HK-2 (cell line): ENCODE data around the gene OTOF.
A peak's percentile ranks its signal among the peaks of the same experiment; 100 is the strongest.
"Not testable (repeated sequence)": the region's sequence is repeated elsewhere in the genome, so short reads cannot be mapped to it uniquely, and the experiment has no call there.

Experiments
- DNase-seq: peaks from one replicate; pipeline ENCODE4 v3.0.0-alpha.2; 2018; ENCODE audit not compliant: unreplicated experiment

Gene OTOF

GRCh38 chr2:26480566-26481423, 2.9 kb upstream of the OTOF start:
- DNase-seq, result no peak

GRCh38 chr2:26479789-26480565, 2.1 kb upstream of the OTOF start:
- no peak for DNase-seq

GRCh38 chr2:26479131-26479788, 1.3 kb upstream of the OTOF start:
- no peak for DNase-seq

GRCh38 chr2:26478366-26478765, 442 bp upstream of the OTOF start:
- no peak for DNase-seq

- DNase-seq, result no peak
Measured at GRCh38 chr2:26477126-26477910, 606 bp downstream of the OTOF start.

- DNase-seq, result no peak
Measured at GRCh38 chr2:26475832-26476501, 2.0 kb downstream of the OTOF start.

GRCh38 chr2:26475037-26475436, 2.9 kb downstream of the OTOF start:
- DNase-seq, result no peak

GRCh38 chr2:26474261-26474785, 3.6 kb downstream of the OTOF start:
- DNase-seq, result no peak

- no peak for DNase-seq
Measured at GRCh38 chr2:26473796-26474195, 4.1 kb downstream of the OTOF start.

- DNase-seq, result no peak
Measured at GRCh38 chr2:26472821-26473655, 4.9 kb downstream of the OTOF start.

GRCh38 chr2:26471766-26472706, 5.9 kb downstream of the OTOF start:
- DNase-seq, result no peak

GRCh38 chr2:26471289-26471688, 6.6 kb downstream of the OTOF start:
- no peak for DNase-seq

GRCh38 chr2:26470601-26471260, 7.2 kb downstream of the OTOF start:
- no peak for DNase-seq

GRCh38 chr2:26469955-26470354, 8.0 kb downstream of the OTOF start:
- DNase-seq, result no peak

- peak; percentile 78 for DNase-seq
Measured at GRCh38 chr2:26469092-26469710, 8.7 kb downstream of the OTOF start.

- not testable (repeated sequence) for DNase-seq
Measured at GRCh38 chr2:26468544-26468943, 9.4 kb downstream of the OTOF start.

- DNase-seq, result no peak
Measured at GRCh38 chr2:26466662-26467310, 11.1 kb downstream of the OTOF start.
